Measurements from ENCODE around the gene ATG2B.

Gene ATG2B

DNA sequence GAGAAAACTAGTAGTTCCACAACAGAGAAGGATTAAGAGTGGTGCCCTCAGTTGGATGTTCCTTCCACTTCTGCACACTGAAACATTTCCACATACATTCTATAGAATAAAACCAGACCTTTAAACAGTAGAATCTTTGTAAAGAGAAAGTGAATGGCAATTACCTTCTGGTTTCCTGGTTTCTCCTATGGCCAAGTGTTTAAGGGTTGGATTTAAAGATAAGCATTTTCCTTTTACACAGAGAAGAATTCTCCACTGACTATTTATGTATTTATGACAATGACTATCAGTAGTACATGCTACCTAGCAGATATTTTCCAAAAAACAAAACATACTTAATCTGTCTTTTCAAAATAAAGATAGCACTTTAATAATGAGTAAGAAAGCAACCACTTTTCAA, 3.2 kb downstream of the ATG2B start:
- TF ChIP-seq, protein P1, sequence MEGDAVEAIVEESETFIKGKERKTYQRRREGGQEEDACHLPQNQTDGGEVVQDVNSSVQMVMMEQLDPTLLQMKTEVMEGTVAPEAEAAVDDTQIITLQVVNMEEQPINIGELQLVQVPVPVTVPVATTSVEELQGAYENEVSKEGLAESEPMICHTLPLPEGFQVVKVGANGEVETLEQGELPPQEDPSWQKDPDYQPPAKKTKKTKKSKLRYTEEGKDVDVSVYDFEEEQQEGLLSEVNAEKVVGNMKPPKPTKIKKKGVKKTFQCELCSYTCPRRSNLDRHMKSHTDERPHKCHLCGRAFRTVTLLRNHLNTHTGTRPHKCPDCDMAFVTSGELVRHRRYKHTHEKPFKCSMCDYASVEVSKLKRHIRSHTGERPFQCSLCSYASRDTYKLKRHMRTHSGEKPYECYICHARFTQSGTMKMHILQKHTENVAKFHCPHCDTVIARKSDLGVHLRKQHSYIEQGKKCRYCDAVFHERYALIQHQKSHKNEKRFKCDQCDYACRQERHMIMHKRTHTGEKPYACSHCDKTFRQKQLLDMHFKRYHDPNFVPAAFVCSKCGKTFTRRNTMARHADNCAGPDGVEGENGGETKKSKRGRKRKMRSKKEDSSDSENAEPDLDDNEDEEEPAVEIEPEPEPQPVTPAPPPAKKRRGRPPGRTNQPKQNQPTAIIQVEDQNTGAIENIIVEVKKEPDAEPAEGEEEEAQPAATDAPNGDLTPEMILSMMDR (IDR thresholded peaks at IDR 0.05; ENCODE audit: low read depth, low read length): no peak
- H3K27me3 ChIP-seq (ENCODE audit: insufficient read depth, low read depth, severe bottlenecking): no peaks in the 10 kb centered on the region

DNA sequence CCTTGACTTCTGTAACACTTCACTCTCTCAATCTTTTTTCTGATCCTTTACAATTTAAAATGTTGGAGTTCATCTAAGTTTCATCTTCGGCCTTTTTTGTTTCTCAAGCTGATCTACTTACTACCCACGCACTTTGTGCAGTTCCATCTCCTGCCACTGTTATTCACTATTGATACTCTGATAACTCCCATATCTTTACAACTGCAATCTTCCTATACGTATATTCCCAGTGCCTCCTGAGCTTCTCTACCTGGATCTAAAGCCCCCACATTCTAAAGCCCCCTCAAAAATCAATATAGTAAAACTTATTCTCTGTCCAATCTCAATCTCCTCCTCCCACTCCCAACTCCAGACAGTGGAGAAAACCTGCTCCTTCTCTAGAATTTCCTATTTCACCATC, 5.9 kb downstream of the ATG2B start:
- TF ChIP-seq, protein P1 (IDR thresholded peaks at IDR 0.05; ENCODE audit: low read depth, low read length): no peak
- no peaks in the 10 kb centered on the region for H3K9me3 ChIP-seq (ENCODE audit: severe bottlenecking)
- H3K36me3 ChIP-seq: peaks cover 4% of the 10 kb centered on the region; the same call in 1 of the 2 replicates
- H3K4me3 ChIP-seq (ENCODE audit: low read depth, low read length): no peak overlapping the region
- H3K27me3 ChIP-seq (ENCODE audit: insufficient read depth, low read depth, severe bottlenecking): no peaks in the 10 kb centered on the region
- no peak for DNase-seq
- H3K27ac ChIP-seq: no peak overlapping the region

More for the DNA sequence above, 3.2 kb downstream of the ATG2B start:
- DNase-seq: no peak
- Histone ChIP-seq H3K4me3 (ENCODE audit: low read depth, low read length) (no peak overlapping the region), H3K27ac (no peak overlapping the region), H3K36me3 (peaks cover 10% of the 10 kb centered on the region), H3K9me3 (ENCODE audit: severe bottlenecking) (no peaks in the 10 kb centered on the region)

DNA sequence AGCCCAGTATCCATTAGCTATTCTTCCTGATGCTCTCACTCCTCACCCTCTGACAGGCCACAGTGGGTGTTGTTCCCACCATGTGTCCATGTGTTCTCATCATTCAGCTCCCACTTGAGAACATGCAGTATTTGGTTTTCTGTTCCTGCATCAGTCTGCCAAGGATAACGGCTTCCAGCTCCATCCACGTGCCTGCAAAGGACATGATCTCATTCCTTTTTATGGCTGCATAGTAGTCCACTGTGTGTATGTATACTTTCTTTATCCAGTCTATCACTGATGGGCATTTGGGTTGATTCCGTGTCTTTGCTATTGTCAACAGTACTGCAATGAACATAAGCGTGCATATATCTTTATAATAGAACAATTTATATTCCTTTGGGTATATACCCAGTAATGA, 8.9 kb downstream of the ATG2B start:
- Histone ChIP-seq H3K27me3 (ENCODE audit: insufficient read depth, low read depth, severe bottlenecking) (no peaks in the 10 kb centered on the region), H3K36me3 (peaks cover 4% of the 10 kb centered on the region; the same call in 1 of the 2 replicates), H3K27ac (no peak overlapping the region), H3K4me3 (ENCODE audit: low read depth, low read length) (no peak overlapping the region), H3K9me3 (ENCODE audit: severe bottlenecking) (no peaks in the 10 kb centered on the region)
- no peak for DNase-seq
- TF ChIP-seq, protein P1 (IDR thresholded peaks at IDR 0.05; ENCODE audit: low read depth, low read length): no peak

DNA sequence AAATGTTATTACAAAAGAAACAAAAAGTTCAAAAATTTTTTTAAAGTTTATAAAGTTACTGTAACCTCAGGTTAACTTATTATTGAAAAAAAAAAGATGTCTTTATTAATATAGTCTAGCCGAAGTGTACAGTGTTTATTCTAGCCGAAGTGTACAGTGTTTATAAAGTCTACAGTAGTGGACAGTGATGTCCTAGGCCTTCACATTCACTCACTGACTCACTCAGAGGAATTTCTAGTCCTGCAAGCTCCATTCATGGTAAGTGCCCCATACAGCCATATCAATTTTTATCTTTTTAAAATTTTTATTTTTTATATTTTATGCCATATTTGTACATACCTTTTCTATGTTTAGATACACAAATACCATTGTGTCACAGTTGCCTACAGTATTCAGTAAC, 10.4 kb downstream of the ATG2B start:
- Histone ChIP-seq H3K4me3 (ENCODE audit: low read depth, low read length) (no peak overlapping the region), H3K36me3 (no peaks in the 10 kb centered on the region; the same call in 1 of the 2 replicates), H3K27ac (no peak overlapping the region), H3K9me3 (ENCODE audit: severe bottlenecking) (no peaks in the 10 kb centered on the region), H3K27me3 (ENCODE audit: insufficient read depth, low read depth, severe bottlenecking) (no peaks in the 10 kb centered on the region)
- DNase-seq: no peak
- TF ChIP-seq, protein P1 (IDR thresholded peaks at IDR 0.05; ENCODE audit: low read depth, low read length): no peak

DNA sequence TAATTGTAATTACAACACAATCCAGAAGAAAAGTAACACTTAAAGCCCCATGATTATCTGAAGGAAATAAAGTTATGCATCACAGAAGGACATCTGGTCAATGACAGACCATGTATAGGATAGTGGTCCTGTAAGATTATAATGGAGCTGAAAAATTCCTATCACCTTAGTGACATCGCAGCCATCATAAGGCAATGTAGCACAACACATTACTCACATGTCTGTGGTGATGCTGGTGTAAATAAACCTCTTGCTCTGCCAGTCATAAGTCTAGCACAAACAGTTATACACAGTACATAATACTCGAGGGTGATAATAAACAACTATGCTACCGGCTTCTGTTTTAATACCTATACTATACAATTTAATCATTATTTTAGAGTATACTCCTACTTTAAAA, 11.2 kb downstream of the ATG2B start:
- no peak for DNase-seq
- H3K27me3 ChIP-seq (ENCODE audit: insufficient read depth, low read depth, severe bottlenecking): no peaks in the 10 kb centered on the region
- H3K27ac ChIP-seq: no peak overlapping the region
- H3K4me3 ChIP-seq (ENCODE audit: low read depth, low read length): no peak overlapping the region
- H3K36me3 ChIP-seq: no peaks in the 10 kb centered on the region
- TF ChIP-seq, protein P1 (IDR thresholded peaks at IDR 0.05; ENCODE audit: low read depth, low read length): no peak
- no peaks in the 10 kb centered on the region for H3K9me3 ChIP-seq (ENCODE audit: severe bottlenecking)

Data from WERI-Rb-1 (cell line).